ENCODE data around the gene ANXA11.
A peak's percentile ranks its signal among the peaks of the same experiment; 100 is the strongest.
"Not testable (repeated sequence)": the region's sequence is repeated elsewhere in the genome, so short reads cannot be mapped to it uniquely, and the experiment has no call there.

Gene ANXA11

DNA sequence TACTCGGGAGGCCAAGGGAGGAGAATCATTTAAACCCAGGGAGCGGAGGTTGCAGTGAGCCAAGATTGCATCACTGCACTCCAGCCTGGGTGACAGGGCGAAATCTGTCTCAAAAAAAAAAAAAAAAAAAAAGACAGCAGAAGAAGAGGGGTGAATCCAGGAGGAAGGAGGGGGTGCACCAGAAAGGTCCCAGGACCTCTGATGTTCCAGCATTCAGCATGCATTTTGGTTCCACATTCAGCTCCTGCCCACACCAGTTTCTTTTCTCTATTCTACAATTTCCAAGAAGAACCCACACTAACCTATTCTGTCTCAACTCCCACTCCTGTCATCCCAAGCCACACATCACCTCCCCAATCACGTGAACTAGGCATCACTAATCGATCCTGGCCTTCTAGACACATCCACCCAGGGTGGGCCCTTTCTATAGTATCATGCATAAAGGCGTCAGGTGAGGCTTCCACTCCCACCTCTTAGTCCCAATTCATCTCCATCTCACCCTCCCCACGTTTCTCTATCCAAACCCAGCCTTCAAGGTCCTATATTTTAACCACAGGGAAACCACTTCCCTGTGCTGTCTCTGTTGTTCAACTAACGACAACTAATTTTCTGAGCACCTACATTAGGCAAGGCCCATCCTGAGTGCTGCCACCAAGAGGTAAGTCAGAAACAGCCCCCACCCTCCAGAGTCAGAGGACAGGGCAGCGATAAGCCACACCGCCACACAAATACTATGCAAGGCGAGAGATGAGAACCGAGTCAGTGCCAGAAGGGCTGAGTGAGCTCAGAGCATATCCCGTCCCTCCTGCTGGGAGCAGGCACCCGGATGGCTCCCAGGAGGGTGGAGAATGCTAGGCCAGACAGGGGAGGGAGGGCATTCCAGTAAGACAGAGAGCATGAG is 2.2 kb downstream of the ANXA11 start:
- no peaks in the 10 kb centered on the region for H3K27me3 ChIP-seq
- H3K36me3 ChIP-seq = peaks cover 6% of the 10 kb centered on the region
- no peaks in the 10 kb centered on the region for H3K9me3 ChIP-seq
- H3K27ac ChIP-seq = peak overlapping the region; percentile 91
- no peak for TF ChIP-seq CTCF (IDR thresholded peaks at IDR 0.05)
- peak overlapping the region; percentile 88 to 93 for H3K4me3 ChIP-seq (ENCODE audit: low read depth in 1 of 2, low read length in 1 of 2)
- H3K4me1 ChIP-seq (ENCODE audit: control insufficient read depth in 1 of 2, insufficient read depth in 1 of 2, low read depth in 1 of 2, low read length in 1 of 2) = peaks cover 68 to 75% of the 10 kb centered on the region in 2 experiments

DNA sequence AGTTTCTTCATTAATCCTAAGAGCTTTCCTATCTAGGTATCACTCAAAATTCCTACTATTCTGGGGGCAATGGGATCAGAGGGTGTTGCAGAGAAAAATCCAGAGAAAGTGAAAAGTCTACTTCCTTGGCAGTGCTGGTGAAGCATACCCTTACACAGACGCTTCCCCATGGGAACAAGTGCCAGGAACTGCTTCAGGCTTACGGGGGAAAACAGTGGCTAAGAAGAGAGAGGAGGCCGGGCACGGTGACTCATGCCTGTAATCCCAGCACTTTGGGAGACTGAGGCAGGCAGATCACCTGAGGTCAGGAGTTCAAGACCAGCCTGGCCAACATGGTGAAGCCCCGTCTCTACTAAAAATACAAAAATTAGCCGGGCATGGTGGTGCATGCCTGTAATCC is 2.8 kb downstream of the ANXA11 start:
- H3K27me3 ChIP-seq, H3K36me3 ChIP-seq, H3K9me3 ChIP-seq: not testable (repeated sequence)
- peak overlapping the region; percentile 88 to 93 for H3K4me3 ChIP-seq (ENCODE audit: low read depth in 1 of 2, low read length in 1 of 2)
- H3K4me1 ChIP-seq (ENCODE audit: control insufficient read depth in 1 of 2, insufficient read depth in 1 of 2, low read depth in 1 of 2, low read length in 1 of 2) = peaks cover 75 to 82% of the 10 kb centered on the region in 2 experiments
- H3K27ac ChIP-seq = peak overlapping the region; percentile 91

- Histone ChIP-seq H3K27ac (peak overlapping the region; percentile 91), H3K9me3 (no peaks in the 10 kb centered on the region), H3K4me3 (ENCODE audit: low read depth in 1 of 2, low read length in 1 of 2) (peak overlapping the region; percentile 88 to 93), H3K4me1 (ENCODE audit: control insufficient read depth in 1 of 2, insufficient read depth in 1 of 2, low read depth in 1 of 2, low read length in 1 of 2) (peaks cover 84 to 90% of the 10 kb centered on the region in 2 experiments), H3K36me3 (peaks cover 7% of the 10 kb centered on the region), H3K27me3 (no peaks in the 10 kb centered on the region)
- no peak for TF ChIP-seq CTCF (IDR thresholded peaks at IDR 0.05)
These were observed 3.7 kb downstream of the ANXA11 start for GRCh38 chr10:80201608-80202141.

DNA sequence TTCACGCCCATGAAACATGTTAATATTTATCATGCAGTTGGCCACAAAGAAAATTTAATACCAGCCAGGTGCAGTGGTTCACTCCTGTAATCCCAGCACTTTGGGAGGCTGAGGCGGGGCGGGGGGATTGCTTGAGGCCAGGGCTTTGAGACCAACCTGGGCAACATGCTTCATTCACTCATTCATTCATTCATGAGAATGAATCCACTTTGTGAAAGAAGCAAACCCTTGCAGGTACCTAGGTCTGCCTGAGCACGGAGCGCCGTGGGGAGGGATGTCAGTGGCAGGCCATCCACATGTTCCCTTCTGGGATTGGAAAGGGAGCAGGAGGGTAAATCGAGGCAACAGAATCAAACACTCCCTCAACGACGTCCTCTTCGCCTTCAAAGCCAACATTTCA is 4.7 kb downstream of the ANXA11 start:
- TF ChIP-seq CTCF (IDR thresholded peaks at IDR 0.05) = no peak
- Histone ChIP-seq H3K36me3 (peaks cover 11% of the 10 kb centered on the region), H3K9me3 (no peaks in the 10 kb centered on the region), H3K27me3 (no peaks in the 10 kb centered on the region), H3K27ac (peak overlapping the region; percentile 91), H3K4me3 (ENCODE audit: low read depth in 1 of 2, low read length in 1 of 2) (peak overlapping the region; percentile 88 to 93), H3K4me1 (ENCODE audit: control insufficient read depth in 1 of 2, insufficient read depth in 1 of 2, low read depth in 1 of 2, low read length in 1 of 2) (peaks cover 85 to 91% of the 10 kb centered on the region in 2 experiments)

DNA sequence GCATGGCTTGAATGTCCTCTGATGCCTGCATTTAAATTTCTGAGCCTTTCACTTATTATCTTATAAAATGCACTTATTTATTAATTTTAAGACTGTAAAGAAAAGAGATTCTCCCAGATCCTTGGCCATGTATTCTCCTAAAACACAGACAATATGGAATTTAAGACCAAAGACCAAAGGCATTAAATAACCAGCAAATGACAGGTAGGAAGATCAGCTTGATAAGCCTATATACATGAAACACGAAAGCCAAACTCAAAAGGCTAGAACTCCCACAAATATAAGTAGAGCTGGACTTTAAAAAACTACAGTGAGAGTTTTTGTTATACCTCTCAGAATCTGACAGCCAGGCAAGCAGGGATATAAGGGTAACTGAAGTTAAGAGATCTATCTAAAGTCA is 5.1 kb downstream of the ANXA11 start:
- no peaks in the 10 kb centered on the region for H3K27me3 ChIP-seq
- TF ChIP-seq CTCF (IDR thresholded peaks at IDR 0.05) = no peak
- H3K4me1 ChIP-seq (ENCODE audit: control insufficient read depth in 1 of 2, insufficient read depth in 1 of 2, low read depth in 1 of 2, low read length in 1 of 2) = peaks cover 87 to 95% of the 10 kb centered on the region in 2 experiments
- H3K4me3 ChIP-seq (ENCODE audit: low read depth in 1 of 2, low read length in 1 of 2) = peak overlapping the region; percentile 88 to 93
- H3K27ac ChIP-seq = peak overlapping the region; percentile 91
- H3K36me3 ChIP-seq = peaks cover 11% of the 10 kb centered on the region
- H3K9me3 ChIP-seq = no peaks in the 10 kb centered on the region

DNA sequence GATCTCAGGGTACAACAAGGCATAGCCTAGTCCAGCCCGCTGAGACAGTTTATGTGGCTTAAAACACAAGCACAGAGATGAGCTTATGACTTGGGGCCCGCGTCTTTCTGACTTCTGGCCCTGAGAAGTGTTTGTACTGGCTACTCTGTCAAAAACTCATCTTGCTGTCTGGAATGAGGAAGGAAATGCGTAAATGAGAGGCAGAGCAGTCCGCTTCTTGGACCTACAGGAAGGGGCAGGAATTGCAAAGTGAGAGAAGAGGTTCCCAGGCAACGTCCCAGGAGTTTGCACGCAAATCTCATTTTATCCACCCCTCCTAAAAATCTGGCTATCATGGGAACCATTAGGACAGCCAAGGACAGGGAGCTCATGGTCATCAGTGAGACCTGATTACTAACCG is 5.5 kb downstream of the ANXA11 start:
- H3K27ac ChIP-seq = peak overlapping the region; percentile 91
- peak overlapping the region; percentile 88 to 93 for H3K4me3 ChIP-seq (ENCODE audit: low read depth in 1 of 2, low read length in 1 of 2)
- TF ChIP-seq CTCF (IDR thresholded peaks at IDR 0.05) = peak; percentile 71
- H3K4me1 ChIP-seq (ENCODE audit: control insufficient read depth in 1 of 2, insufficient read depth in 1 of 2, low read depth in 1 of 2, low read length in 1 of 2) = peaks cover 91 to 99% of the 10 kb centered on the region in 2 experiments
- no peaks in the 10 kb centered on the region for H3K27me3 ChIP-seq
- H3K9me3 ChIP-seq = no peaks in the 10 kb centered on the region
- H3K36me3 ChIP-seq = peaks cover 15% of the 10 kb centered on the region
